Gastroesophageal sphincter (tissue), 3 donors: ENCODE measurements around the gene PLAC1.

Experiments
- CTCF ChIP-seq, 4 experiments: fragments of 200-600 bp in 2 of 4; fragments of 450-650 bp in 2 of 4; sonication (generic) in 1 of 4; IDR thresholded peaks; one replicate each; pipeline ENCODE4 v1.5.1; 2017 to 2019; ENCODE audit warnings: antibody characterized with exemption in 4 of 4, mild to moderate bottlenecking in 2 of 4, moderate library complexity in 2 of 4
- EP300 ChIP-seq: sonication (generic); formaldehyde crosslinking; IDR thresholded peaks from one replicate; pipeline ENCODE4 v1.6.1; 2017; ENCODE audit warnings: antibody characterized with exemption, mild to moderate bottlenecking
- POLR2A ChIP-seq, 2 donors: fragments of 450-650 bp; IDR thresholded peaks; one replicate each; pipeline ENCODE4 v1.6.1; 2017; ENCODE audit warnings: antibody characterized with exemption in 2 of 2, mild to moderate bottlenecking in 2 of 2, moderate library complexity in 1 of 2
- POLR2AphosphoS5 ChIP-seq: sonication (generic); formaldehyde crosslinking; IDR thresholded peaks from one replicate; pipeline ENCODE4 v1.6.1; 2017; ENCODE audit warnings: antibody characterized with exemption

GRCh38 chrX:134525086-134525792 lies 133.0 kb downstream of the PLAC1 start:
- TF ChIP-seq POLR2A (IDR thresholded peaks at IDR 0.05) (no peak), CTCF (IDR thresholded peaks at IDR 0.05) (no peak), EP300 (no peak), POLR2AphosphoS5 (no peak)
